Activated gamma-delta T cell (primary cell): ENCODE results near the gene FRYL.

Source experiments
- DNase-seq: peaks from one replicate; lab custom pipeline; 2025; lab: John Stamatoyannopoulos, UW

Gene FRYL

GRCh38 chr4:48556268-48556667, 223.8 kb downstream of the FRYL start:
- DNase-seq: no peak

GRCh38 chr4:48554606-48555005, 225.5 kb downstream of the FRYL start:
- DNase-seq: no peak

- DNase-seq: no peak
Measured at GRCh38 chr4:48553720-48554119, 226.4 kb downstream of the FRYL start.

- DNase-seq: no peak
Measured at GRCh38 chr4:48546336-48546735, 233.7 kb downstream of the FRYL start.

- DNase-seq: no peak
Measured at GRCh38 chr4:48543796-48544195, 236.3 kb downstream of the FRYL start.

- no peak for DNase-seq
Measured at GRCh38 chr4:48542888-48543287, 237.2 kb downstream of the FRYL start.

GRCh38 chr4:48539597-48539996, 240.5 kb downstream of the FRYL start:
- no peak for DNase-seq

GRCh38 chr4:48538358-48538757, 241.7 kb downstream of the FRYL start:
- DNase-seq: no peak

- DNase-seq: no peak
Measured at GRCh38 chr4:48526406-48526805, 253.7 kb downstream of the FRYL start.

GRCh38 chr4:48518143-48518542, 261.9 kb downstream of the FRYL start:
- no peak for DNase-seq

GRCh38 chr4:48509543-48509942, 270.5 kb downstream of the FRYL start:
- DNase-seq: no peak

- no peak for DNase-seq
Measured at GRCh38 chr4:48506716-48507115, 273.4 kb downstream of the FRYL start.

GRCh38 chr4:48504352-48504751, 275.7 kb downstream of the FRYL start:
- DNase-seq: no peak

GRCh38 chr4:48504026-48504330, 276.1 kb downstream of the FRYL start:
- DNase-seq: no peak

GRCh38 chr4:48503233-48504025, 276.6 kb downstream of the FRYL start:
- no peak for DNase-seq

- DNase-seq: no peak
Measured at GRCh38 chr4:48499551-48500066, 280.5 kb downstream of the FRYL start.

- no peak for DNase-seq
Measured at GRCh38 chr4:48498895-48499294, 281.2 kb downstream of the FRYL start.

- DNase-seq: no peak
Measured at GRCh38 chr4:48495941-48496340, 284.1 kb downstream of the FRYL start.

GRCh38 chr4:48493452-48494100, 286.5 kb downstream of the FRYL start:
- no peak for DNase-seq

- no peak for DNase-seq
Measured at GRCh38 chr4:48491514-48492176, 288.4 kb downstream of the FRYL start.

- DNase-seq: peak; percentile 10
Measured at GRCh38 chr4:48490680-48491513, 289.2 kb downstream of the FRYL start.
